ENCODE results near the gene SERPINA4.

SERPINA4 gene

DNA sequence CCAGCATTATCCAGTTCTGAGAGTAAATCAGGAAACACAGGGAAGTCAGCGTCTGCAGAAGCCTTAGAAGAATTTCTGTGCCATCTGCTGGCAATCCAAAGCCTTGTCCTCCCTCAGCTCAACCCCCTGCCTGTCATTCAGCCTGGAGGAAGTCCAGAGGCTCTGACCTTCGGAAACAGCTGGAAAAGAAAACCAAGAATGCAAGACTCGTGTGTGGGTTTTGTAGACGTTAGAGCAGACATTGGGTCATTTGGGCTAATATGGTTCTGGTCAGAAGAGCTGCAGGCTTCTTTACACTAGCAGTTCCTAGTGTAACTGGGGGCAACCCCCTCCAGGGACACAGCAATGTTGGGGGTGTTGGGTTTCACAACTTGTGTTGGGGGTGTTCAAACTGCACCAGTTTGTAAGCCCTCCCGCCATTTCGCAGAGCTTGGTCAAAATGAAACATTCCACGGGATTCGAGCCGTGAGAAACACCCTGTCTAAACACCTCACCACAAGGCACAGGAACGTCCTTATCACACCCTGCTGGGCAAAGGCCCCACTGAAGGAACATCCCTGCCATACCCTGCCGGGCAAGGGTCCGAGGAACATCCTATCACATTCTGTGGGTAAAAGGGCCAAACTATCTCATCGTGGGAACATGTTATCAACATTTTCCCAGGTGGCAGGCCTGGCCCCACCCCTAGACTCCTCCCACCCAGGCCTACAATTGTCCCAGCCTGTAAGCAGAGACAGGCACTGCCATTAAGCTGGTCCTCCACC lies 21.0 kb upstream of the SERPINA4 start:
- Histone ChIP-seq H3K79me1 (replicated peaks; ENCODE audit: low read length, poor library complexity, severe bottlenecking) (no peaks in the 10 kb centered on the region), H2BK120ac (ENCODE audit: low read depth, low read length) (no peak overlapping the region), H2BK5ac (ENCODE audit: low read depth, low read length, poor library complexity, severe bottlenecking) (no peak overlapping the region), H3K18ac (ENCODE audit: low read depth in 1 of 2, low read length in 2 of 2) (no peak overlapping the region), H3K4me2 (ENCODE audit: low read length, poor library complexity, severe bottlenecking) (no peak overlapping the region), H3K9me3 (ENCODE audit: control insufficient read depth, low read length) (no peaks in the 10 kb centered on the region), H3K23ac (ENCODE audit: low read length in 2 of 2) (no peak overlapping the region), H3K27ac (ENCODE audit: low read length, poor library complexity, severe bottlenecking) (no peak overlapping the region), H4K8ac (ENCODE audit: low read length) (no peak overlapping the region), H2BK12ac (ENCODE audit: low read length in 2 of 2) (no peak overlapping the region), H3K9ac (ENCODE audit: low read length) (no peak overlapping the region), H3K4me3 (ENCODE audit: insufficient read depth in 1 of 2, low read depth in 1 of 2, low read length in 2 of 2) (no peak overlapping the region), H2AK5ac (ENCODE audit: low read length, severe bottlenecking) (no peak overlapping the region), H2BK15ac (ENCODE audit: low read depth, poor library complexity, severe bottlenecking) (no peak overlapping the region), H2AFZ (ENCODE audit: low read depth, low read length) (no peak overlapping the region), H3K4me1 (ENCODE audit: control insufficient read depth, insufficient read depth, low read depth, low read length) (no peaks in the 10 kb centered on the region), H3K27me3 (ENCODE audit: control insufficient read depth in 1 of 2, insufficient read depth in 1 of 2, low read length in 2 of 2) (peaks cover 8 to 35% of the 10 kb centered on the region in 2 experiments), H4K91ac (ENCODE audit: low read length) (no peak overlapping the region), H3K4ac (ENCODE audit: low read depth in 1 of 2, low read length in 2 of 2) (no peak overlapping the region), H3K36me3 (ENCODE audit: control insufficient read depth in 1 of 2, insufficient read depth in 2 of 2, low read depth in 1 of 2, low read length in 2 of 2) (no peaks in the 10 kb centered on the region), H3K14ac (ENCODE audit: low read length in 2 of 2) (no peak overlapping the region)
- WGBS, result 35% methylated on average over 13 of the region's 13 CpGs
- no peak for DNase-seq

DNA sequence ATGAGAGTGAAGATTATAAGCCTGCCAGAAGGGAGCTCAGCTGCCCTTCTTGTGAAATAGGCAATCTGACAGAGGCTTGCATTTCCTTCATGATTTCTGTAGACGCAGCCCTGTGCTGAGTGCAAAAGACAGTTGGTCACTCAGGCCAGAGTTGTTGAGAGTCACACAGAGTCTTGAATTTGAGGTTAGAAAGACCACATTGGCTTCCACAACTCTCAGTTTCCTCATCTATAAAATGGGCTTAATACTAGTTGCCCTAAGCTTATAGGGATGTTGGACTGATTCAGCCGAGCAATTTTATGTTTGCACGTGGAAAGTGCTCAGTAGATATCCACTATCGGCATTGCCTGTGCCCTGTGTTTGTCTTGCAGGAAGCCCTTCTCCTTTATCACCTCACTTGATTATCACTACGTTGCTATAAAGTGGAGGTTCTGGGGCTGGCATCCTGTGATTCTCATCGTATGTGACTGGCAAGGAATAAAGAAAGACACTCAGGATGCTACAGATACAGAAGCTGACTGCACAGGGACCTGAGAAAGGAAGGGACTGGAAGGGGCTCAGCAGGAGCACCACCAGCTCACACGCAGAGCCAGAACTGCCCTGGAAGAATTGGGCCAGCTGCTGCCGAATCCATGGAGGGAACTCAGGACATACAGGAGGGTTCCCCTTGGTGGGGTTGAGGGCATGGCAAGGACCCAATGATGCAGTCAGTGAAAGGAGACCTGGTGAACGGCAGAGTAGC lies 19.8 kb upstream of the SERPINA4 start:
- Histone ChIP-seq H3K4me1 (ENCODE audit: control insufficient read depth, insufficient read depth, low read depth, low read length) (no peaks in the 10 kb centered on the region), H2BK5ac (ENCODE audit: low read depth, low read length, poor library complexity, severe bottlenecking) (no peak overlapping the region), H2BK120ac (ENCODE audit: low read depth, low read length) (no peak overlapping the region), H3K23ac (ENCODE audit: low read length in 2 of 2) (no peak overlapping the region), H3K18ac (ENCODE audit: low read depth in 1 of 2, low read length in 2 of 2) (no peak overlapping the region), H3K27me3 (ENCODE audit: control insufficient read depth in 1 of 2, insufficient read depth in 1 of 2, low read length in 2 of 2) (peaks cover 4 to 31% of the 10 kb centered on the region in 2 experiments), H3K14ac (ENCODE audit: low read length in 2 of 2) (no peak overlapping the region), H2AFZ (ENCODE audit: low read depth, low read length) (no peak overlapping the region), H4K8ac (ENCODE audit: low read length) (no peak overlapping the region), H3K4ac (ENCODE audit: low read depth in 1 of 2, low read length in 2 of 2) (no peak overlapping the region), H3K27ac (ENCODE audit: low read length, poor library complexity, severe bottlenecking) (no peak overlapping the region), H3K9me3 (ENCODE audit: control insufficient read depth, low read length) (peaks cover 4% of the 10 kb centered on the region), H3K9ac (ENCODE audit: low read length) (no peak overlapping the region), H3K4me3 (ENCODE audit: insufficient read depth in 1 of 2, low read depth in 1 of 2, low read length in 2 of 2) (no peak overlapping the region), H3K79me1 (replicated peaks; ENCODE audit: low read length, poor library complexity, severe bottlenecking) (no peaks in the 10 kb centered on the region), H2BK15ac (ENCODE audit: low read depth, poor library complexity, severe bottlenecking) (no peak overlapping the region), H2AK5ac (ENCODE audit: low read length, severe bottlenecking) (no peak overlapping the region), H3K4me2 (ENCODE audit: low read length, poor library complexity, severe bottlenecking) (no peak overlapping the region), H4K91ac (ENCODE audit: low read length) (no peak overlapping the region), H2BK12ac (ENCODE audit: low read length in 2 of 2) (no peak overlapping the region), H3K36me3 (ENCODE audit: control insufficient read depth in 1 of 2, insufficient read depth in 2 of 2, low read depth in 1 of 2, low read length in 2 of 2) (no peaks in the 10 kb centered on the region)
- WGBS, result 71% methylated on average over 9 of the region's 9 CpGs
- DNase-seq, result no peak

DNA sequence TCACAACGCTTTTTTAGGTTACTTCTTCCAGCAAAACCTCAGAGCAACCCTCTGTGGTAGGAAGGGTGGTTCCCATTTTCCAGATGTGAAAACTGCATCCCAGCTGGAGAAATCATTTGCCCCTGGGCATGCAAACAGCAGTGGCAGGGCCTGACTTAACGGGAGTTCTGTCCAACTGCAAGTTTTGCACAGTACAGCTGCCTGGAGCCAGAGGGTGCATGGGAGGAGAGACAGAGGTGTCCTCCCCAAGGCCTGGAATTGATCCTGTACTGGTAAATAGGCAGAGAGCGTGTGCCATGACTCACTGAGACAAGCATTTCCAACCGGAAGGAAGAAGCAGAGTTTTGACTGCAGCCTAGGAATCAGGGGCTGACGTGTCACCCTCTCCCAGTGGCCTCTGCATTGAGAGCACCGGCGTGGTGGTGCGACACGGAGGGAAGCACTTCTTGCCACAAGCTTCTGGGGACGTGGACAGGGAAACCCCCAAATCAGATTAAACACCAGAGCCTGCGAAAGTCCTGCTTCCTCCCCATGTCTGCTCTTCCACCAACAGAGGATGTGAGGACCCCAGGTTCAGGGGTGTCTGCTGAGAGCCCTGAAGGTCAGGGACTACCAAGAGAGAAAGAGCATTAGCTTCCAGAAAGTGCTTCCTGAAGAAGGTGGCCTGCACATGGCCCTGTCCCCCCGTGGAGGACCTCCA lies 19.0 kb upstream of the SERPINA4 start:
- Histone ChIP-seq H3K9me3 (ENCODE audit: control insufficient read depth, low read length) (peaks cover 4% of the 10 kb centered on the region), H3K27ac (ENCODE audit: low read length, poor library complexity, severe bottlenecking) (no peak overlapping the region), H4K91ac (ENCODE audit: low read length) (no peak overlapping the region), H4K8ac (ENCODE audit: low read length) (no peak overlapping the region), H3K27me3 (ENCODE audit: control insufficient read depth in 1 of 2, insufficient read depth in 1 of 2, low read length in 2 of 2) (peaks cover 4 to 24% of the 10 kb centered on the region in 2 experiments), H2AK5ac (ENCODE audit: low read length, severe bottlenecking) (no peak overlapping the region), H3K4me3 (ENCODE audit: insufficient read depth in 1 of 2, low read depth in 1 of 2, low read length in 2 of 2) (no peak overlapping the region), H3K23ac (ENCODE audit: low read length in 2 of 2) (no peak overlapping the region), H2BK15ac (ENCODE audit: low read depth, poor library complexity, severe bottlenecking) (no peak overlapping the region), H3K18ac (ENCODE audit: low read depth in 1 of 2, low read length in 2 of 2) (no peak overlapping the region), H3K36me3 (ENCODE audit: control insufficient read depth in 1 of 2, insufficient read depth in 2 of 2, low read depth in 1 of 2, low read length in 2 of 2) (no peaks in the 10 kb centered on the region), H3K79me1 (replicated peaks; ENCODE audit: low read length, poor library complexity, severe bottlenecking) (no peaks in the 10 kb centered on the region), H3K4me2 (ENCODE audit: low read length, poor library complexity, severe bottlenecking) (no peak overlapping the region), H3K4ac (ENCODE audit: low read depth in 1 of 2, low read length in 2 of 2) (no peak overlapping the region), H2BK5ac (ENCODE audit: low read depth, low read length, poor library complexity, severe bottlenecking) (no peak overlapping the region), H3K4me1 (ENCODE audit: control insufficient read depth, insufficient read depth, low read depth, low read length) (no peaks in the 10 kb centered on the region), H3K9ac (ENCODE audit: low read length) (no peak overlapping the region), H2AFZ (ENCODE audit: low read depth, low read length) (no peak overlapping the region), H2BK120ac (ENCODE audit: low read depth, low read length) (no peak overlapping the region), H3K14ac (ENCODE audit: low read length in 2 of 2) (no peak overlapping the region), H2BK12ac (ENCODE audit: low read length in 2 of 2) (no peak overlapping the region)
- DNase-seq, result no peak
- 80% methylated on average over 12 of the region's 12 CpGs for WGBS

Measured in mesenchymal stem cell (in vitro differentiated cells and primary cell).